Measurements from ENCODE around the gene MGST2. TPM values are rescaled to one million over a fixed set of nuclear protein-coding genes. Genes with fewer than 3 reads are reported as not detected.

Gene MGST2
- total RNA-seq, 1 experiment from 2014 or later: 39.0 TPM

- no peak for TF ChIP-seq CTCF (conservative IDR thresholded peaks at IDR 0.05; ENCODE audit: low read depth, low read length)
- H3K79me2 ChIP-seq (ENCODE audit: low read length): no peaks in the 10 kb centered on the region
- CTCF ChIA-PET: no interaction called here
- H3K9ac ChIP-seq (ENCODE audit: low read length): no peak overlapping the region
- H3K27me3 ChIP-seq (ENCODE audit: low read length): no peaks in the 10 kb centered on the region
- H4K20me1 ChIP-seq (ENCODE audit: low read length): no peaks in the 10 kb centered on the region
- H2AFZ ChIP-seq (ENCODE audit: low read length): no peak overlapping the region
- intact Hi-C loops (cut with micrococcal nuclease): no loop called here
- no peaks in the 10 kb centered on the region for H3K9me3 ChIP-seq (ENCODE audit: low read length)
- H3K4me2 ChIP-seq (ENCODE audit: low read length): no peak overlapping the region
- no TSS peak for BruUV-seq (replicated peaks)
- POLR2A ChIA-PET (ENCODE audit: unreplicated experiment): interaction anchor here (0.6 kb wide), 1 partner anchor 36 kb away, joined by 4 read pairs; no protein-coding TSS in a partner anchor
- no peaks in the 10 kb centered on the region for H3F3A ChIP-seq (ENCODE audit: low read length, unreplicated experiment)
- peaks cover 32% of the 10 kb centered on the region for H3K4me1 ChIP-seq (ENCODE audit: insufficient read depth, low read length)
- H3K9me2 ChIP-seq (replicated peaks; ENCODE audit: low read length): no peaks in the 10 kb centered on the region
- H3K4me3 ChIP-seq (ENCODE audit: low read length): no peak overlapping the region
- H3K27ac ChIP-seq (ENCODE audit: low read length): no peak overlapping the region
- ATAC-seq: no peak
- H3K36me3 ChIP-seq (ENCODE audit: low read depth, low read length): no peaks in the 10 kb centered on the region
- DNase-seq: no peak
These were observed 26.0 kb upstream of the MGST2 start for GRCh38 chr4:139639654-139640053.

GRCh38 chr4:139641218-139641617, 24.4 kb upstream of the MGST2 start:
- DNase-seq: peak; percentile 83
- no peaks in the 10 kb centered on the region for H3K27me3 ChIP-seq (ENCODE audit: low read length)
- TF ChIP-seq CTCF (conservative IDR thresholded peaks at IDR 0.05; ENCODE audit: low read depth, low read length) (no peak), EZH2 (IDR thresholded peaks at IDR 0.05; ENCODE audit: low read length, unreplicated experiment) (no peak), EZH2phosphoT487 (IDR thresholded peaks at IDR 0.05; ENCODE audit: borderline replicate concordance, low read length) (no peak)
- ChIA-PET POLR2A (ENCODE audit: unreplicated experiment) (no interaction called here), CTCF (no interaction called here)
- no peaks in the 10 kb centered on the region for H3K9me3 ChIP-seq (ENCODE audit: low read length)
- no peak overlapping the region for H2AFZ ChIP-seq (ENCODE audit: low read length)
- H3K4me2 ChIP-seq (ENCODE audit: low read length): peak overlapping the region; percentile 17; the same call in 1 of the 2 replicates
- H3K9ac ChIP-seq (ENCODE audit: low read length): no peak overlapping the region
- ATAC-seq: peak; percentile 69
- intact Hi-C loops (cut with micrococcal nuclease): no loop called here
- H3F3A ChIP-seq (ENCODE audit: low read length, unreplicated experiment): peaks cover 5% of the 10 kb centered on the region
- H3K27ac ChIP-seq (ENCODE audit: low read length): peak overlapping the region; percentile 44
- no TSS peak for BruUV-seq (replicated peaks)
- no peaks in the 10 kb centered on the region for H3K79me2 ChIP-seq (ENCODE audit: low read length)
- no peaks in the 10 kb centered on the region for H4K20me1 ChIP-seq (ENCODE audit: low read length)
- H3K9me2 ChIP-seq (replicated peaks; ENCODE audit: low read length): no peaks in the 10 kb centered on the region
- H3K4me1 ChIP-seq (ENCODE audit: insufficient read depth, low read length): peaks cover 35% of the 10 kb centered on the region
- H3K36me3 ChIP-seq (ENCODE audit: low read depth, low read length): no peaks in the 10 kb centered on the region
- no peak overlapping the region for H3K4me3 ChIP-seq (ENCODE audit: low read length)

- Histone ChIP-seq H3K4me1 (ENCODE audit: insufficient read depth, low read length) (peaks cover 43% of the 10 kb centered on the region), H3K4me2 (ENCODE audit: low read length) (no peak overlapping the region), H3K79me2 (ENCODE audit: low read length) (no peaks in the 10 kb centered on the region), H2AFZ (ENCODE audit: low read length) (no peak overlapping the region), H3K36me3 (ENCODE audit: low read depth, low read length) (no peaks in the 10 kb centered on the region), H3F3A (ENCODE audit: low read length, unreplicated experiment) (peaks cover 5% of the 10 kb centered on the region), H3K9me3 (ENCODE audit: low read length) (no peaks in the 10 kb centered on the region), H4K20me1 (ENCODE audit: low read length) (no peaks in the 10 kb centered on the region), H3K27ac (ENCODE audit: low read length) (no peak overlapping the region), H3K9me2 (replicated peaks; ENCODE audit: low read length) (no peaks in the 10 kb centered on the region), H3K9ac (ENCODE audit: low read length) (no peak overlapping the region), H3K27me3 (ENCODE audit: low read length) (no peaks in the 10 kb centered on the region), H3K4me3 (ENCODE audit: low read length) (no peak overlapping the region)
- no peak for TF ChIP-seq EZH2phosphoT487 (IDR thresholded peaks at IDR 0.05; ENCODE audit: borderline replicate concordance, low read length)
- TF ChIP-seq CTCF (conservative IDR thresholded peaks at IDR 0.05; ENCODE audit: low read depth, low read length): no peak
- TF ChIP-seq EZH2 (IDR thresholded peaks at IDR 0.05; ENCODE audit: low read length, unreplicated experiment): no peak
- BruUV-seq (replicated peaks): no TSS peak
- ChIA-PET POLR2A (ENCODE audit: unreplicated experiment) (no interaction called here), CTCF (interaction anchor here (0.6 kb wide), 1 partner anchor 455 kb away, joined by 16 read pairs; no protein-coding TSS in a partner anchor)
- ATAC-seq (no peak), DNase-seq (peak; percentile 22)
- intact Hi-C loops (cut with micrococcal nuclease): no loop called here
These were observed 23.3 kb upstream of the MGST2 start for GRCh38 chr4:139642364-139642763.
